Neural cell (in vitro differentiated cells): ENCODE data around the gene DYNC1LI2. TPM values are rescaled to one million over a fixed set of nuclear protein-coding genes. Genes with fewer than 3 reads are reported as not detected.

Experiments
- H2AFZ ChIP-seq: fragments of 200-600, 300-800 bp; sonication (generic), shearing (Covaris generic); 2 replicates; pipeline ENCODE4 v1.6.0; 2014; ENCODE audit warnings: low read depth, mild to moderate bottlenecking, antibody characterized with exemption, low read length, moderate library complexity
- H3F3A ChIP-seq: fragments of 200-600 bp; shearing (Covaris generic); 2 replicates; pipeline ENCODE4 v1.6.1; 2016; ENCODE audit warnings: mild to moderate bottlenecking, moderate library complexity, mixed read lengths, antibody characterized with exemption, low read length; ENCODE audit not compliant: insufficient read depth, poor library complexity, severe bottlenecking
- H3K27ac ChIP-seq: fragments of 200-600, 300-800 bp; sonication (generic), shearing (Covaris generic); 2 replicates; pipeline ENCODE4 v1.5.1; 2014; ENCODE audit warnings: mild to moderate bottlenecking, low read length, moderate library complexity
- H3K27me3 ChIP-seq: fragments of 300-800, 200-600 bp; sonication (generic), shearing (Covaris generic); 2 replicates; pipeline ENCODE4 v1.6.0; 2014; ENCODE audit warnings: mild to moderate bottlenecking, low read depth, low read length, moderate library complexity; ENCODE audit not compliant: insufficient read depth
- H3K36me3 ChIP-seq: fragments of 300-800, 200-600 bp; sonication (generic), shearing (Covaris generic); 2 replicates; pipeline ENCODE4 v1.5.1; 2014; ENCODE audit warnings: mild to moderate bottlenecking, antibody characterized with exemption, low read length, moderate library complexity; ENCODE audit not compliant: insufficient read depth
- H3K4me2 ChIP-seq: fragments of 300-800, 200-600 bp; sonication (generic), shearing (Covaris generic); 2 replicates; pipeline ENCODE4 v1.6.0; 2014; ENCODE audit warnings: mild to moderate bottlenecking, low read length
- H3K4me3 ChIP-seq: fragments of 300-800, 200-600 bp; sonication (generic), shearing (Covaris generic); 2 replicates; pipeline ENCODE4 v1.5.1; 2014; ENCODE audit warnings: mild to moderate bottlenecking, low read length, moderate library complexity
- H3K79me2 ChIP-seq: fragments of 200-600 bp; shearing (Covaris generic); replicated peaks from 2 replicates; pipeline ENCODE4 v1.6.0; 2014; ENCODE audit warnings: mild to moderate bottlenecking, low read length, moderate library complexity; ENCODE audit not compliant: insufficient read depth
- H3K9ac ChIP-seq: fragments of 300-800, 200-600 bp; sonication (generic), shearing (Covaris generic); 2 replicates; pipeline ENCODE4 v1.6.1; 2016; ENCODE audit warnings: mild to moderate bottlenecking, low read length, mixed read lengths
- H3K9me2 ChIP-seq: fragments of 200-600 bp; shearing (Covaris generic); 2 replicates; pipeline ENCODE4 v1.6.1; 2016; ENCODE audit warnings: mild to moderate bottlenecking, low read length, mixed read lengths; ENCODE audit not compliant: insufficient read depth
- H3K9me3 ChIP-seq: fragments of 200-600, 300-800 bp; sonication (generic), shearing (Covaris generic); 2 replicates; pipeline ENCODE4 v1.6.1; 2016; ENCODE audit warnings: mild to moderate bottlenecking, mixed run types, low read length, moderate library complexity, mixed read lengths
- H4K20me1 ChIP-seq: fragments of 200-600 bp; shearing (Covaris generic); 2 replicates; pipeline ENCODE4 v1.6.1; 2016; ENCODE audit warnings: mild to moderate bottlenecking, mixed run types; ENCODE audit not compliant: insufficient read depth
- CTCF ChIP-seq: fragments of 450-650 bp; IDR thresholded peaks from 2 replicates; pipeline ENCODE4 v1.5.1; 2014; ENCODE audit warnings: antibody characterized with exemption, mild to moderate bottlenecking, moderate library complexity; ENCODE audit not compliant: poor library complexity, severe bottlenecking
- EP300 ChIP-seq: fragments of 450-650 bp; conservative IDR thresholded peaks from 2 replicates; pipeline ENCODE4 v1.6.1; 2014; ENCODE audit warnings: antibody characterized with exemption, mild to moderate bottlenecking, moderate library complexity; ENCODE audit not compliant: poor library complexity, severe bottlenecking
- EZH2 ChIP-seq: fragments of 200-600, 300-800 bp; shearing (Covaris generic), sonication (generic); IDR thresholded peaks from 2 replicates; pipeline ENCODE4 v1.6.1; 2014; ENCODE audit warnings: antibody characterized with exemption, low read length, borderline replicate concordance, mild to moderate bottlenecking; ENCODE audit not compliant: insufficient read depth, poor library complexity, severe bottlenecking
- MXI1 ChIP-seq: fragments of 450-650 bp; conservative IDR thresholded peaks from 2 replicates; pipeline ENCODE4 v1.6.1; 2014; ENCODE audit warnings: antibody characterized with exemption, mild to moderate bottlenecking; ENCODE audit not compliant: poor library complexity, severe bottlenecking
- POLR2AphosphoS5 ChIP-seq: IDR thresholded peaks from 2 replicates; pipeline ENCODE4 v1.6.1; 2012
- RAD21 ChIP-seq: fragments of 450-650 bp; conservative IDR thresholded peaks from 2 replicates; pipeline ENCODE4 v1.6.1; 2014; ENCODE audit warnings: antibody characterized with exemption, mild to moderate bottlenecking, moderate library complexity
- REST ChIP-seq: IDR thresholded peaks from 2 replicates; pipeline ENCODE4 v1.6.1; 2012; ENCODE audit warnings: borderline replicate concordance
- SMC3 ChIP-seq: fragments of 450-650 bp; conservative IDR thresholded peaks from 2 replicates; pipeline ENCODE4 v1.6.1; 2014; ENCODE audit warnings: antibody characterized with exemption, mild to moderate bottlenecking, moderate library complexity; ENCODE audit not compliant: poor library complexity
- TAF1 ChIP-seq: IDR thresholded peaks from 2 replicates; pipeline ENCODE4 v1.6.1; 2012; ENCODE audit warnings: low read depth
- polyA plus RNA-seq: library from polyadenylated mRNA; depleted of rRNA; stranded (reverse); fragments of >200 nt; gene quantifications from 2 replicates; pipeline ENCODE4 v1.2.3, GENCODE V29; 2014

Gene DYNC1LI2
- polyA plus RNA-seq, 1 donor from 2014 or later: 249 TPM

GRCh38 chr16:66714062-66714461, 37.3 kb downstream of the DYNC1LI2 start:
- Histone ChIP-seq H4K20me1 (no peaks in the 10 kb centered on the region), H3K79me2 (no peaks in the 10 kb centered on the region), H3K4me2 (no peak overlapping the region), H3K4me3 (no peak overlapping the region), H3K9me3 (no peaks in the 10 kb centered on the region), H3K9me2 (no peaks in the 10 kb centered on the region), H3K9ac (no peak overlapping the region), H3K36me3 (no peaks in the 10 kb centered on the region), H3F3A (no peaks in the 10 kb centered on the region), H2AFZ (no peak overlapping the region), H3K27me3 (no peaks in the 10 kb centered on the region), H3K27ac (no peak overlapping the region)
- TF ChIP-seq EP300 (no peak), TAF1 (no peak), RAD21 (no peak), CTCF (no peak), MXI1 (no peak), SMC3 (no peak)

DNA sequence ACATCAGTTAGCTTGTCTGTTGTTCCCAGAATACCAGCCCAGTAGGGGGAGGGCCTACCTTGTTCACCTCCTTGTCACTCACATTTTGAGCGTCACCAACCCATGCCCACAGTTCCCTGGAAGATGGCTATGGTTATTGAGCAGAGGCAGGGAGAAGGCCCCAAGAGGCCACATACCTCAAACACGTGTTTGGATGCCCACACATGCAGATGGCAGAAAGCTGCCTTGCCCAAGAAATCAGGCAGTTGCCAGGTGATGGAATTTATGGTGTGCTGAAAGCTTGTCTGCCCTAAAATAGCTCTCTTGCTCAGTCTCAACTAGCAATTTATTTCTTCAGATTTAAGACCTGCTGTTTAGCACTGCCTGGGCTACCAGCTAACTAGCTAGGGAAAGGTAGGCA, 38.3 kb downstream of the DYNC1LI2 start:
- TF ChIP-seq CTCF (no peak), REST (no peak), SMC3 (no peak), MXI1 (no peak), POLR2AphosphoS5 (no peak), EZH2 (no peak), RAD21 (no peak)
- Histone ChIP-seq H3K9ac (no peak overlapping the region), H3K36me3 (no peaks in the 10 kb centered on the region), H3K4me2 (no peak overlapping the region), H2AFZ (no peak overlapping the region), H3K79me2 (no peaks in the 10 kb centered on the region), H3K27ac (no peak overlapping the region), H4K20me1 (no peaks in the 10 kb centered on the region), H3K9me2 (no peaks in the 10 kb centered on the region), H3F3A (no peaks in the 10 kb centered on the region), H3K4me3 (no peak overlapping the region), H3K27me3 (no peaks in the 10 kb centered on the region), H3K9me3 (no peaks in the 10 kb centered on the region)
